Measurements from ENCODE around the gene ZNF12. TPM values are rescaled to one million over a fixed set of nuclear protein-coding genes. Genes with fewer than 3 reads are reported as not detected.

Gene ZNF12
- total RNA-seq, 2 experiments from 2014 or later, result 15.4 to 25.3 TPM

DNA sequence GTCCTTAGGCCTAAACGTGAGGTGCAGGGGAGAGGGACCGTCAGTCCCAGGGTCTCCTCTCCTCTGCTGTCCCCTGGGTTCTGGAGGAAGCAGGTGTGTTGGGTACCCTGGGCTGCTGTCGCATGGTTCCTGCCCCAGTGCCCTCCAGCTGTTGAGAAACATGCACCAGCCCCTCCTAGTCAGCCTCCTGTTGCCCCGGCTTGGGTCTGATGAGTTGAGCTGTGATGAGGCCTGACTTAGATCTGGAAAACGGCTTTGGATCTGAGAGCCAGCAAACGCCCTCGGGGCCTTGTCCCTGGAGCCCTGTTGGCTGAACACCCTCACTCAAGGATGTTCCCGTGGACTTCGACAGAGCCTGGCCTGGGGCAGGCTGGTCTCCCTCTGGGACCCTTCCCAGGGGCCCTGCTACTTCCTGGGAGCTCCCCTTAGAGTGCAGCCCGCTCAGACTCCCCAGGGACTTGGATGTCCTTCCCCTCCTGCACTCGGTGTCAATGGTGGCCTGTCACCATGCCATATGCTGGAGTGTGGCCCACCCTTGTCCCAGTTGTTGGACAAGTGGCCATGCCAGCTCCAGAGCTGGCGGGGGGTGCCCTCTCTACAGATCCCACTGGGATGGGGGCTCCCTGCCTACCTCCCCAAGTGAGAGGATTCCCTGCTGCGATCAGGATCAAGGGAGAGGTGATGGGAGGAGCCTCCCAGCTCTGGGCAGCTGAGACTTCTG lies 57.3 kb downstream of the ZNF12 start:
- DNase-seq (ENCODE audit: low spot score), result no peak
- Histone ChIP-seq H4K20me1 (ENCODE audit: insufficient read depth, low read length) (no peaks in the 10 kb centered on the region), H3K4me1 (ENCODE audit: insufficient read depth, low read length, poor library complexity, severe bottlenecking) (no peaks in the 10 kb centered on the region), H3K36me3 (ENCODE audit: insufficient read depth, low read length) (peaks cover 91% of the 10 kb centered on the region), H3K79me2 (ENCODE audit: insufficient read depth, low read depth, low read length) (no peaks in the 10 kb centered on the region), H3K9me3 (ENCODE audit: low read length) (no peaks in the 10 kb centered on the region), H3K9me2 (ENCODE audit: insufficient read depth, low read length) (no peaks in the 10 kb centered on the region), H3K27ac (ENCODE audit: low read depth, low read length, poor library complexity, severe bottlenecking) (no peak overlapping the region), H3K4me2 (ENCODE audit: low read length) (no peak overlapping the region), H2AFZ (ENCODE audit: low read length) (no peak overlapping the region), H3K4me3 (ENCODE audit: low read depth, low read length, poor library complexity, severe bottlenecking) (no peak overlapping the region)
- TF ChIP-seq, protein P1, sequence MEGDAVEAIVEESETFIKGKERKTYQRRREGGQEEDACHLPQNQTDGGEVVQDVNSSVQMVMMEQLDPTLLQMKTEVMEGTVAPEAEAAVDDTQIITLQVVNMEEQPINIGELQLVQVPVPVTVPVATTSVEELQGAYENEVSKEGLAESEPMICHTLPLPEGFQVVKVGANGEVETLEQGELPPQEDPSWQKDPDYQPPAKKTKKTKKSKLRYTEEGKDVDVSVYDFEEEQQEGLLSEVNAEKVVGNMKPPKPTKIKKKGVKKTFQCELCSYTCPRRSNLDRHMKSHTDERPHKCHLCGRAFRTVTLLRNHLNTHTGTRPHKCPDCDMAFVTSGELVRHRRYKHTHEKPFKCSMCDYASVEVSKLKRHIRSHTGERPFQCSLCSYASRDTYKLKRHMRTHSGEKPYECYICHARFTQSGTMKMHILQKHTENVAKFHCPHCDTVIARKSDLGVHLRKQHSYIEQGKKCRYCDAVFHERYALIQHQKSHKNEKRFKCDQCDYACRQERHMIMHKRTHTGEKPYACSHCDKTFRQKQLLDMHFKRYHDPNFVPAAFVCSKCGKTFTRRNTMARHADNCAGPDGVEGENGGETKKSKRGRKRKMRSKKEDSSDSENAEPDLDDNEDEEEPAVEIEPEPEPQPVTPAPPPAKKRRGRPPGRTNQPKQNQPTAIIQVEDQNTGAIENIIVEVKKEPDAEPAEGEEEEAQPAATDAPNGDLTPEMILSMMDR (conservative IDR thresholded peaks at IDR 0.05; ENCODE audit: low read length), result no peak
- TF ChIP-seq EZH2phosphoT487 (IDR thresholded peaks at IDR 0.05; ENCODE audit: borderline replicate concordance, low read depth, low read length), result no peak
- no TSS peak for BruUV-seq (replicated peaks)
- ChIA-PET CTCF (ENCODE audit: unreplicated experiment) (no interaction called here), POLR2A (interaction anchor here (1.1 kb wide), 1 partner anchor 28 kb away, joined by 3 read pairs; no protein-coding TSS in a partner anchor)
- intact Hi-C loops (cut with micrococcal nuclease; ENCODE audit: unreplicated experiment), result no loop called here

DNA sequence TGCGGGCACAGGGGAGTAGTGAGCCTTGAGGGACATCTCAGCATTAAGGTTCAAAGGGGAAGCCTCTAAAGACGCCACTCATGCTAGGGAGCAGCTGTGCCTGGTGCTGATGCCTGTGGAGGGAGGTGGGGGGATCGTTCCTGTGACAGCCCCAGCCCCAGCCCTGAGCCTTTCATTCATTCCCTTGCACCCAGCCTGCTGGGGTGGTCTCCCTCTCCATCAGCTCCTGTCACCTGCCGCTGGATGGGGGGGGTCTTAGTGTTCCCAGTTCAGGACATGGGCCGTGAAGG lies 58.0 kb downstream of the ZNF12 start:
- Histone ChIP-seq H3K4me1 (ENCODE audit: insufficient read depth, low read length, poor library complexity, severe bottlenecking) (no peaks in the 10 kb centered on the region), H2AFZ (ENCODE audit: low read length) (no peak overlapping the region), H4K20me1 (ENCODE audit: insufficient read depth, low read length) (no peaks in the 10 kb centered on the region), H3K79me2 (ENCODE audit: insufficient read depth, low read depth, low read length) (no peaks in the 10 kb centered on the region), H3K4me3 (ENCODE audit: low read depth, low read length, poor library complexity, severe bottlenecking) (no peak overlapping the region), H3K9me3 (ENCODE audit: low read length) (no peaks in the 10 kb centered on the region), H3K4me2 (ENCODE audit: low read length) (no peak overlapping the region), H3K9me2 (ENCODE audit: insufficient read depth, low read length) (no peaks in the 10 kb centered on the region), H3K36me3 (ENCODE audit: insufficient read depth, low read length) (peaks cover 92% of the 10 kb centered on the region), H3K27ac (ENCODE audit: low read depth, low read length, poor library complexity, severe bottlenecking) (no peak overlapping the region)
- intact Hi-C loops (cut with micrococcal nuclease; ENCODE audit: unreplicated experiment), result no loop called here
- TF ChIP-seq, protein P1 (conservative IDR thresholded peaks at IDR 0.05; ENCODE audit: low read length), result no peak
- no peak for TF ChIP-seq EZH2phosphoT487 (IDR thresholded peaks at IDR 0.05; ENCODE audit: borderline replicate concordance, low read depth, low read length)
- ChIA-PET CTCF (ENCODE audit: unreplicated experiment) (no interaction called here), POLR2A (no interaction called here)
- DNase-seq (ENCODE audit: low spot score), result no peak
- no TSS peak for BruUV-seq (replicated peaks)

DNA sequence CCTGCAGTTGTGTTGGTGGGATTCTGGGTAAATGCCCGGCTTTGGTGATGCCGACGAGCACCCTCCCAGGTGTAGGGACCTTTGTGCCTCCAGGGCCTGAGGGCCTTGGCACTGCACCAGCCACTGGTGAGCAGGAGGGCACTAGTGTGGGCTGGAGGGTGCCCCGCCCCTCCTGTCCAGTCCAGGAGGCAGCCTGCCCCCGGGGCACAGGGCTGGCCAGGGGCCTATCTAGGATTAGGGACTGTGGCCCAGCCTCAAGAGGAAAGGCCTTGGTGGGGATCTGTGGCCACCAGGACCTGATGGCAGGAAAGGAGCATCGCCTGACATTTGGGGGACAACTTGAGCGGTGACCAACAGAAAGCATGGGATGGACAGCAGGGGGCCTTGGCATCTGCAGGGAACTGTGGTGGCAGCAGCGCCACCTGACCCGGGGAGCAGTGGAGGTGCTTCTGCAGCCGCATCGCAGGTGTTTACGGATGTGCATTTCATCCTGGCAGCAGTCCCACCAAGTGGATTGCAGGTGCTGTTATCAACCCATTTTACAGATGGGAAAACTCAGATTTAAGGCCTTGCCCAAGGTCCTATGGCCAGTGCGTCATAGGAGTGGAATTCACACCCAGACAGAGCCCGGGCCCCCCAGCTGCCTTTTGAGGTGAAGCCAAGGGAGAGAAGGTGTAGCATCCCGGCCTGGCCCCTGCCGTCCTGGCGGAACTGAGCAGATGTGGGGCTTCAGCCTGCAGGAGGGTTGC lies 58.5 kb downstream of the ZNF12 start:
- H3K4me1 ChIP-seq (ENCODE audit: insufficient read depth, low read length, poor library complexity, severe bottlenecking), result no peaks in the 10 kb centered on the region
- POLR2A ChIA-PET, result no interaction called here

More for the DNA sequence above, 58.5 kb downstream of the ZNF12 start:
- intact Hi-C loops (cut with micrococcal nuclease; ENCODE audit: unreplicated experiment), result no loop called here
- Histone ChIP-seq H3K27ac (ENCODE audit: low read depth, low read length, poor library complexity, severe bottlenecking) (no peak overlapping the region), H4K20me1 (ENCODE audit: insufficient read depth, low read length) (no peaks in the 10 kb centered on the region), H3K79me2 (ENCODE audit: insufficient read depth, low read depth, low read length) (no peaks in the 10 kb centered on the region), H3K36me3 (ENCODE audit: insufficient read depth, low read length) (peaks cover 96% of the 10 kb centered on the region), H3K9me2 (ENCODE audit: insufficient read depth, low read length) (no peaks in the 10 kb centered on the region), H2AFZ (ENCODE audit: low read length) (no peak overlapping the region), H3K9me3 (ENCODE audit: low read length) (no peaks in the 10 kb centered on the region), H3K4me3 (ENCODE audit: low read depth, low read length, poor library complexity, severe bottlenecking) (no peak overlapping the region), H3K4me2 (ENCODE audit: low read length) (no peak overlapping the region)
- TF ChIP-seq, protein P1 (conservative IDR thresholded peaks at IDR 0.05; ENCODE audit: low read length), result no peak
- TF ChIP-seq EZH2phosphoT487 (IDR thresholded peaks at IDR 0.05; ENCODE audit: borderline replicate concordance, low read depth, low read length), result no peak
- no TSS peak for BruUV-seq (replicated peaks)
- CTCF ChIA-PET (ENCODE audit: unreplicated experiment), result no interaction called here
- DNase-seq (ENCODE audit: low spot score), result no peak

Measured in OCI-LY7 (cell line).